Neural cell (in vitro differentiated cells): ENCODE measurements around the gene FBXO4. TPM values are rescaled to one million over a fixed set of nuclear protein-coding genes. Genes with fewer than 3 reads are reported as not detected.

Experiments used
- H2AFZ ChIP-seq: fragments of 200-600, 300-800 bp; sonication (generic), shearing (Covaris generic); 2 replicates; pipeline ENCODE4 v1.6.0; 2014; ENCODE audit warnings: low read depth, mild to moderate bottlenecking, antibody characterized with exemption, low read length, moderate library complexity
- H3F3A ChIP-seq: fragments of 200-600 bp; shearing (Covaris generic); 2 replicates; pipeline ENCODE4 v1.6.1; 2016; ENCODE audit warnings: mild to moderate bottlenecking, moderate library complexity, mixed read lengths, antibody characterized with exemption, low read length; ENCODE audit not compliant: insufficient read depth, poor library complexity, severe bottlenecking
- H3K27ac ChIP-seq: fragments of 200-600, 300-800 bp; sonication (generic), shearing (Covaris generic); 2 replicates; pipeline ENCODE4 v1.5.1; 2014; ENCODE audit warnings: mild to moderate bottlenecking, low read length, moderate library complexity
- H3K27me3 ChIP-seq: fragments of 300-800, 200-600 bp; sonication (generic), shearing (Covaris generic); 2 replicates; pipeline ENCODE4 v1.6.0; 2014; ENCODE audit warnings: mild to moderate bottlenecking, low read depth, low read length, moderate library complexity; ENCODE audit not compliant: insufficient read depth
- H3K36me3 ChIP-seq: fragments of 300-800, 200-600 bp; sonication (generic), shearing (Covaris generic); 2 replicates; pipeline ENCODE4 v1.5.1; 2014; ENCODE audit warnings: mild to moderate bottlenecking, antibody characterized with exemption, low read length, moderate library complexity; ENCODE audit not compliant: insufficient read depth
- H3K4me2 ChIP-seq: fragments of 300-800, 200-600 bp; sonication (generic), shearing (Covaris generic); 2 replicates; pipeline ENCODE4 v1.6.0; 2014; ENCODE audit warnings: mild to moderate bottlenecking, low read length
- H3K4me3 ChIP-seq: fragments of 300-800, 200-600 bp; sonication (generic), shearing (Covaris generic); 2 replicates; pipeline ENCODE4 v1.5.1; 2014; ENCODE audit warnings: mild to moderate bottlenecking, low read length, moderate library complexity
- H3K79me2 ChIP-seq: fragments of 200-600 bp; shearing (Covaris generic); replicated peaks from 2 replicates; pipeline ENCODE4 v1.6.0; 2014; ENCODE audit warnings: mild to moderate bottlenecking, low read length, moderate library complexity; ENCODE audit not compliant: insufficient read depth
- H3K9ac ChIP-seq: fragments of 300-800, 200-600 bp; sonication (generic), shearing (Covaris generic); 2 replicates; pipeline ENCODE4 v1.6.1; 2016; ENCODE audit warnings: mild to moderate bottlenecking, low read length, mixed read lengths
- H3K9me2 ChIP-seq: fragments of 200-600 bp; shearing (Covaris generic); 2 replicates; pipeline ENCODE4 v1.6.1; 2016; ENCODE audit warnings: mild to moderate bottlenecking, low read length, mixed read lengths; ENCODE audit not compliant: insufficient read depth
- H3K9me3 ChIP-seq: fragments of 200-600, 300-800 bp; sonication (generic), shearing (Covaris generic); 2 replicates; pipeline ENCODE4 v1.6.1; 2016; ENCODE audit warnings: mild to moderate bottlenecking, mixed run types, low read length, moderate library complexity, mixed read lengths
- H4K20me1 ChIP-seq: fragments of 200-600 bp; shearing (Covaris generic); 2 replicates; pipeline ENCODE4 v1.6.1; 2016; ENCODE audit warnings: mild to moderate bottlenecking, mixed run types; ENCODE audit not compliant: insufficient read depth
- CTCF ChIP-seq: fragments of 450-650 bp; IDR thresholded peaks from 2 replicates; pipeline ENCODE4 v1.5.1; 2014; ENCODE audit warnings: antibody characterized with exemption, mild to moderate bottlenecking, moderate library complexity; ENCODE audit not compliant: poor library complexity, severe bottlenecking
- EP300 ChIP-seq: fragments of 450-650 bp; conservative IDR thresholded peaks from 2 replicates; pipeline ENCODE4 v1.6.1; 2014; ENCODE audit warnings: antibody characterized with exemption, mild to moderate bottlenecking, moderate library complexity; ENCODE audit not compliant: poor library complexity, severe bottlenecking
- EZH2 ChIP-seq: fragments of 200-600, 300-800 bp; shearing (Covaris generic), sonication (generic); IDR thresholded peaks from 2 replicates; pipeline ENCODE4 v1.6.1; 2014; ENCODE audit warnings: antibody characterized with exemption, low read length, borderline replicate concordance, mild to moderate bottlenecking; ENCODE audit not compliant: insufficient read depth, poor library complexity, severe bottlenecking
- MXI1 ChIP-seq: fragments of 450-650 bp; conservative IDR thresholded peaks from 2 replicates; pipeline ENCODE4 v1.6.1; 2014; ENCODE audit warnings: antibody characterized with exemption, mild to moderate bottlenecking; ENCODE audit not compliant: poor library complexity, severe bottlenecking
- POLR2AphosphoS5 ChIP-seq: IDR thresholded peaks from 2 replicates; pipeline ENCODE4 v1.6.1; 2012
- RAD21 ChIP-seq: fragments of 450-650 bp; conservative IDR thresholded peaks from 2 replicates; pipeline ENCODE4 v1.6.1; 2014; ENCODE audit warnings: antibody characterized with exemption, mild to moderate bottlenecking, moderate library complexity
- SMC3 ChIP-seq: fragments of 450-650 bp; conservative IDR thresholded peaks from 2 replicates; pipeline ENCODE4 v1.6.1; 2014; ENCODE audit warnings: antibody characterized with exemption, mild to moderate bottlenecking, moderate library complexity; ENCODE audit not compliant: poor library complexity
- TAF1 ChIP-seq: IDR thresholded peaks from 2 replicates; pipeline ENCODE4 v1.6.1; 2012; ENCODE audit warnings: low read depth
- polyA plus RNA-seq: library from polyadenylated mRNA; depleted of rRNA; stranded (reverse); fragments of >200 nt; gene quantifications from 2 replicates; pipeline ENCODE4 v1.2.3, GENCODE V29; 2014
- TF ChIP-seq, protein P1 (sequence below): IDR thresholded peaks from 2 replicates; pipeline ENCODE4 v1.6.1; 2012; ENCODE audit warnings: borderline replicate concordance

The FBXO4 gene
- polyA plus RNA-seq, 1 donor from 2014 or later = 3.9 TPM

- TF ChIP-seq, protein P1, sequence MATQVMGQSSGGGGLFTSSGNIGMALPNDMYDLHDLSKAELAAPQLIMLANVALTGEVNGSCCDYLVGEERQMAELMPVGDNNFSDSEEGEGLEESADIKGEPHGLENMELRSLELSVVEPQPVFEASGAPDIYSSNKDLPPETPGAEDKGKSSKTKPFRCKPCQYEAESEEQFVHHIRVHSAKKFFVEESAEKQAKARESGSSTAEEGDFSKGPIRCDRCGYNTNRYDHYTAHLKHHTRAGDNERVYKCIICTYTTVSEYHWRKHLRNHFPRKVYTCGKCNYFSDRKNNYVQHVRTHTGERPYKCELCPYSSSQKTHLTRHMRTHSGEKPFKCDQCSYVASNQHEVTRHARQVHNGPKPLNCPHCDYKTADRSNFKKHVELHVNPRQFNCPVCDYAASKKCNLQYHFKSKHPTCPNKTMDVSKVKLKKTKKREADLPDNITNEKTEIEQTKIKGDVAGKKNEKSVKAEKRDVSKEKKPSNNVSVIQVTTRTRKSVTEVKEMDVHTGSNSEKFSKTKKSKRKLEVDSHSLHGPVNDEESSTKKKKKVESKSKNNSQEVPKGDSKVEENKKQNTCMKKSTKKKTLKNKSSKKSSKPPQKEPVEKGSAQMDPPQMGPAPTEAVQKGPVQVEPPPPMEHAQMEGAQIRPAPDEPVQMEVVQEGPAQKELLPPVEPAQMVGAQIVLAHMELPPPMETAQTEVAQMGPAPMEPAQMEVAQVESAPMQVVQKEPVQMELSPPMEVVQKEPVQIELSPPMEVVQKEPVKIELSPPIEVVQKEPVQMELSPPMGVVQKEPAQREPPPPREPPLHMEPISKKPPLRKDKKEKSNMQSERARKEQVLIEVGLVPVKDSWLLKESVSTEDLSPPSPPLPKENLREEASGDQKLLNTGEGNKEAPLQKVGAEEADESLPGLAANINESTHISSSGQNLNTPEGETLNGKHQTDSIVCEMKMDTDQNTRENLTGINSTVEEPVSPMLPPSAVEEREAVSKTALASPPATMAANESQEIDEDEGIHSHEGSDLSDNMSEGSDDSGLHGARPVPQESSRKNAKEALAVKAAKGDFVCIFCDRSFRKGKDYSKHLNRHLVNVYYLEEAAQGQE = no peak
- no peaks in the 10 kb centered on the region for H4K20me1 ChIP-seq
- H3F3A ChIP-seq = no peaks in the 10 kb centered on the region
- H3K9me3 ChIP-seq = no peaks in the 10 kb centered on the region
- H3K9me2 ChIP-seq = no peaks in the 10 kb centered on the region
- H3K27ac ChIP-seq = no peak overlapping the region
- H3K4me3 ChIP-seq = peak overlapping the region; percentile 81
- no peaks in the 10 kb centered on the region for H3K27me3 ChIP-seq
- no peak overlapping the region for H3K9ac ChIP-seq
- H3K4me2 ChIP-seq = peak overlapping the region; percentile 97
- no peak overlapping the region for H2AFZ ChIP-seq
- H3K36me3 ChIP-seq = peaks cover 7% of the 10 kb centered on the region
- H3K79me2 ChIP-seq = peaks cover 39% of the 10 kb centered on the region
Measured at GRCh38 chr5:41906151-41906550, 18.9 kb upstream of the FBXO4 start.

GRCh38 chr5:41908374-41909079 lies 16.6 kb upstream of the FBXO4 start:
- peaks cover 12% of the 10 kb centered on the region for H3K36me3 ChIP-seq
- H3K9ac ChIP-seq = no peak overlapping the region
- no peak overlapping the region for H3K4me2 ChIP-seq
- H3K4me3 ChIP-seq = no peak overlapping the region
- H3K27me3 ChIP-seq = no peaks in the 10 kb centered on the region
- H3K9me3 ChIP-seq = no peaks in the 10 kb centered on the region
- no peak overlapping the region for H2AFZ ChIP-seq
- H4K20me1 ChIP-seq = no peaks in the 10 kb centered on the region
- no peak overlapping the region for H3K27ac ChIP-seq
- TF ChIP-seq SMC3 = no peak
- TF ChIP-seq, protein P1 = no peak
- no peak for TF ChIP-seq POLR2AphosphoS5
- H3F3A ChIP-seq = no peaks in the 10 kb centered on the region
- H3K9me2 ChIP-seq = no peaks in the 10 kb centered on the region
- H3K79me2 ChIP-seq = peaks cover 39% of the 10 kb centered on the region

DNA sequence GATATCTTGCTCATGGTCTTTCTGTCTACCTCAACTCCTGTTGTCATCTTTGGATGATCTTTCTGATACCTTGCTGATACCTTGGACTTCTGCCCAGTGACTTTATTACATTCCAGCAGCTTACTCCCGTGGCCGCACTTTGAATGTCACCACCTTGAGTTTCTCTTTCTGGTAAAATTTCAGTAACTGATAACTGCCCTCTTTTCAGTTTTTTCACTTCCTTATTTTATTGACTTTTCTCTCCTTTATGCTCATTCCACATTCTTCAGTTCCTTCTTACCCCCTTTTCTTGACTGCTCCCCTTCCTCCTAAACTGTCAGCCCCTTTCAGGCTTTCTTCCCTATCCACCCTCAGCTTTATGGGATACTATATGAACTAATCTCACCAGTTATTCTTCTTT lies 7.0 kb upstream of the FBXO4 start:
- H3K79me2 ChIP-seq = no peaks in the 10 kb centered on the region
- H3K27ac ChIP-seq = no peak overlapping the region
- H3K9ac ChIP-seq = no peak overlapping the region
- H3K4me3 ChIP-seq = no peak overlapping the region
- no peak overlapping the region for H3K4me2 ChIP-seq
- TF ChIP-seq, protein P1 = no peak
- TF ChIP-seq POLR2AphosphoS5 = no peak
- no peak for TF ChIP-seq EP300
- TF ChIP-seq SMC3 = no peak
- TF ChIP-seq CTCF = no peak
- TF ChIP-seq RAD21 = no peak
- TF ChIP-seq MXI1 = no peak
- no peak for TF ChIP-seq EZH2
- no peak for TF ChIP-seq TAF1
- no peaks in the 10 kb centered on the region for H3K9me2 ChIP-seq
- H2AFZ ChIP-seq = no peak overlapping the region
- H3K27me3 ChIP-seq = no peaks in the 10 kb centered on the region
- H3F3A ChIP-seq = no peaks in the 10 kb centered on the region
- H4K20me1 ChIP-seq = no peaks in the 10 kb centered on the region
- no peaks in the 10 kb centered on the region for H3K9me3 ChIP-seq
- no peaks in the 10 kb centered on the region for H3K36me3 ChIP-seq
